SIG-M5 treated with dmso at 0.1 percent for 504 hours (cell line): Measurements from ENCODE around the gene ZFAND2A.
A peak's percentile ranks its signal among the peaks of the same experiment; 100 is the strongest.
"Not testable (repeated sequence)": the region's sequence is repeated elsewhere in the genome, so short reads cannot be mapped to it uniquely, and the experiment has no call there.

Experiments
- DNase-seq: peaks from one replicate; lab custom pipeline; 2025; ENCODE audit not compliant: unreplicated experiment; lab: John Stamatoyannopoulos, UW

ZFAND2A gene

DNA sequence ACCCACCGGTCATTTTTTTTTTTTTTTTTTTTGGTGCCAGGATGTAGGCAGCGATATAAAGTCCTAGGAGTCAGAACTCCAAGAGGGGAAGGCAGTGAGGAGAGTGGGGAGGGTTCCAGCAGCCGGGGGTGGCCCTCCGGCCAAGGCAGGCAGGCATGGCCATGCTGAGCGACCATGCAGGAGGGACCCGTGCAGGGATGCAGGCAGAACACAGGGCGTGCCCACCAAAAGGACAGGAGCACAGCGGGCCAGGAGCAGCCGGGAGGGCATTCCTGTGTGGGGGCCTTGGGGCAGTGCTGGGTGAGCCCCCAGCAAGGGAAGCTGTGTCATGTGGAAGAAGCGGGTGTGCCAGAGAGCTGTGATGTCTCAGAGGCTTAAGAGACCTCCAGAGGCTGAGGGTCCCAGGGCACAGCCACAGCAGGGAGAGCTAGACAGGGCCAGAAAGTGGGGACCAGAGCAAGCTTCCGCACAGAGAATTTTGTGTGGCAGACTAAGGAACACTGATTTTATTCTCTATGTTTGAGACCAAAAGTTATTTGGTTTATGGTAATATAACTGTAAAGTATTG is 5.7 kb downstream of the ZFAND2A start:
- no peak for DNase-seq

GRCh38 chr7:1152492-1152891 is 7.5 kb downstream of the ZFAND2A start:
- DNase-seq, result no peak

DNA sequence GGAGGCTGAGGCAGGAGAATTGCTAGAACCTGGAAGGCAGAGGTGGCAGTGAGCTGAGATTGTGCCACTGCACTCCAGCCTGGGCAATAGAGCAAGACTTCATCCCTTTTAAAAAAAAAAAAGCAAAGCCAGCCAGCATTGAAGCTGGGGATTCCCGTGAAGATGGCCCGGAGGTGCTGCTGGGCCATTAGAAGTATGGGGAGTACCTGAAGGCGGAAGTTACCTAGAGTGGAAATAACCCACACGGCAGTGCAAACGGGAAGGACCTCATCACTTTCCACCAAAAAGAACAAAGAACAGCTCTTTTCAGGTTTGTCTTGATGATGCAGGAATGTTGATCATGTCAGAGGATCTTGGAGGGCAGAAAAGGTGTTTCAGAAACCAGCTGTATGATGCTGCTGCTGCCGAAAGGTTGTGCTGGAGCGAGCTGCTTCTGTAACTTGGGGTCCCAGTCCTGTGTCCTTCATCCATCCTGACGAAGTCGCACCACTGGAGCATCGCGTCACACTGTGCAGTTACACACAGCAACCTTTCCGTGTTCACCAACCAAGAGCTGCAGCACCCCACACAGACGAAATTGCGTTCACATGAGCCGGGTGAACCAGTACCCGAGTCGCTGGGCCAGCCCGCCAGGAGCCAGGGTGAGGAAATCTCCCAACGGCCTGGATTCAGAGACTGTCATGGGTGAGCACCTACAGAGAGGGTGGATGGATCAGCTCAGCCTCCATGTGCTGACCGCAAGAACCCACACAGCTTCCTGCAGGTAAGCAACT is 8.2 kb downstream of the ZFAND2A start:
- no peak for DNase-seq

DNA sequence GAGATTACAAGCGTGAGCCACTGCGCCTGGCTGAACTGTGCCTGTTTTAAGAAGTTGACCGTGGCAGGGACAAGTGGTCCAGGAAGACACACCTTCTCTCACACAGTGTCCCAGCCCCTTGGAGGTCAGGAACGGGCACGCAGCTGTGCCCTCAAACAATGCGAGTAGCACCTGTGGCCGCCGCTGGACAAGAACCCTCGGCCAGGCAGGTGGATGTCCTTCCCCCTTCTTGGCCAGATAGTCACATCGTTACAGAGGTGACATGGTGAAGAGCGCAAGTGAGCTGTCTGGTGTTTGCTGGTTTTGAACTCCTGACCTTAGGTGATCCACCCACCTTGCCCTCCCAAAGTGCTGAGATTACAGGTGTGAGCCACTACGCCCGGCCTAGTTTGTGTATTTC is 8.8 kb downstream of the ZFAND2A start:
- DNase-seq, result no peak

- no peak for DNase-seq
Observed at GRCh38 chr7:1150400-1151002, 9.5 kb downstream of the ZFAND2A start.

DNA sequence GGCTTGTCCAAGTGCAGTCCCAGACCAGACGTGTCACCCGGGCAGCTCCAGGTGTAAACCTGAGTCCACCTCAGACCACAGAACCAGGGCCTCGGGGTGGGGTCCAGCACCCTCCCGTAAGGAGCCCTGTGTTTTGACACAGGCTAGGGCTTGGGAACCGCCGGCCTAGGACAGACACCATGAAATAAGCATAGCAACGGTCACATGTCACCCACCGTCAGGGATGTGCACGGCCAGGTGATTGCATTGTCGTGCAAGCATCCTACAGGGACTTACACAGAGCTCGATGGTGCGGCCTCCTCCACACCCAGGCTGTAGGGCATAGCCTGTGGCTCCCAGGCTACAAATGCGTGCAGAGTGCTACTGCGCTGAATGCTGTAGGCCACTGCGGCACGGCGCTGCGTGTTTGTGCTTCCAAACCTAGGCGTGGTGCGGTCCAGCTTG is 10.6 kb downstream of the ZFAND2A start:
- no peak for DNase-seq

- DNase-seq, result not testable (repeated sequence)
Observed at GRCh38 chr7:1147873-1148272, 12.1 kb downstream of the ZFAND2A start.

DNA sequence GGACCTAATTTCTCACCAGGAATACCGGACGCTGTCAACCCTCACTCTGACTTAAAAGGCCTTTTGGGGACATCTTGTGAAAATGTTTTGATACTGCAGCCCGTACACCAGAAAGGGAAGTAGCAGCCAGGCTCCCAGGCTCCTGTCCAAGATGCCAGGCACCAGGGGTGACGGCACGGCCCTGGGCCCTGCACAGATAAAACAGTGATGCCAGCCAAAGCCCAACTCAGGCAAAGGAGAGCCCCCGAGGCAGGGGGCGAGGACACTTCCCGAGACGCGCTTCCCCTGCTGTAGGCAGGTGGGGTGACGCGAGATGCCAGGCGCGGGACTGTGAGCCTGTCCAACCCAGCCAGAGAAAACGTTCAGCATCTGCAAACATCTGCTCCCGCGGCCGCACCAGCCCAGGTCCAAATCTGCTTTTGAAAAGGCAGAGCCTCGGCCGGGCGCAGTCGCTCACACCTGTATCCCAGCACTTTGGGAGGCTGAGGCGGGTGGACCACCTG is 15.7 kb downstream of the ZFAND2A start:
- peak; percentile 61 for DNase-seq

- DNase-seq, result not testable (repeated sequence)
Observed at GRCh38 chr7:1143031-1143430, 17.0 kb downstream of the ZFAND2A start.

DNA sequence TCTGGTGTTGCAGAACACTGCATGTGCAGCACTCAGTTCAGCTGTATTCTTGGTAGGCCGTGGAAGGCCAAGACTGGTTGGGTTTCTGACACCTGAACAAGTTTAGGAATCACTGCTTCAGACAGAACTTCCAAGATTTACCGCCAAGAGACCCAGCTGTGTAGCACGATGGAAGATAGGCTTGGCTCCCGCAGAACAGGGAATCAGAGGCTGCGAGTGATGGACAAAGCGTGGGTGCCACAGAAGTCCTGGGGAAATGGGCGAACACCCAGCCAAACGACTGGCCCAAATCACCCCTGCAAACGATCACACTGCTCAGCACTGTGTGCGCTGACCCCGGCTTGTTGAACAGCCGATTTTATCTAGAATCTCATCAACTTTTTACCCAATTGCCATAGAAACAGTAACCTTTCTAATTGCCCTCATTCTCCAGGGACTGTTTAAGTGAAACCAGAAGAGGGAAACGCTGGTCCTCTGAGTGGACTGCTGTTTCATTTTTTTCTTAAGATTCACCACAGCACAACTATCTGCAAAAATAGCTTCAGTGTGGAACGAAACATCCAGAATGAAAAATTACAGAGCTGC is 17.9 kb downstream of the ZFAND2A start:
- no peak for DNase-seq

DNA sequence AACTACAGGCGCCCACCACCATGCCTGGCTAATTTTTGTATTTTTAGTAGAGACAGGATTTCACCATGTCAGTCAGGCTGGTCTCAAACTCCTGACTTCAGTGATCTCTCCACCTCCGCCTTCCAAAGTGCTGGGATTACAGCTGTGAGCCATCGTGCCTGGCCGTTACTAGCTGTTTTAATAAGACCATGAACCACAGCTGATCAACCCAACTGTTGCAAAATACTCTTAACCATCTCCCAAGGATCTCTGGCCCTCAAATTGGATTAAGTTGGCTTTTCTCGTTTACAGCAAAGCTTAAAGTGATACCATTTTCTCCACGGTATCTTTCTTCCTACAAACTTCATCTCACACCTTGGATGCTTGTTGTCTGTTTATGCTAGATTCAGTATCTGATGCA is 18.3 kb downstream of the ZFAND2A start:
- no peak for DNase-seq

GRCh38 chr7:1140476-1141104 is 19.4 kb downstream of the ZFAND2A start:
- DNase-seq, result no peak

DNA sequence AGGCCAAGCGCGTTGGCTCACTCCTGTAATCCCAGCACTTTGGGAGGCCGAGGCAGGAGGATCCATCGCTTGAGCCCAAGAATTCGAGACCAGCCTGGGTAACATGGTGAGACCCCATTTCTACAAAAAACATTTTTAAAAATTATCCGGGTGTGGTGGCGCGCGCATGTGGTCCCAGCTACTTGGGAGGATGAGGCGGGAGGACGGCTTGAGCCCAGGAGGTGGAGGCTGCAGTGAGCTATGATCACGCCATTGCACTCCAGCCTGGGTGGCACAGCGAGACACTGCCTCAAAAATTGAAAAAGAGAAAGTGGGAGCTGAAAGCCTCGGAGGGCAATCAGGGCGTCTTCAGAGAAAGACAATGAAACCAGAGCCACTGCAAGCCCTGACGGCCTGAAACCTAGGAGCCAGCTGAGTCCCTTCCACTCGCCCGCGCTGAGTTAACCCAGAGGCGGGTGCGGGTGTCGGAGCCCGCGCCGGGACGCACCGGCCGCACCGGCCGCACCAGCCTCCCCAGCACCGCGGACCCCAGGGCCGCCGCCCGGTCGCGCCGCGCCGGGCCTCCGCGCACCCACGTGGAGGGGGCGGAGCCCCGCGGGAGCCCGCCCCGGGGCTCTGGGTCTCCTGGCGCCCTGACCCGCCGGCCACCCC is 22.4 kb downstream of the ZFAND2A start:
- DNase-seq, result no peak

DNA sequence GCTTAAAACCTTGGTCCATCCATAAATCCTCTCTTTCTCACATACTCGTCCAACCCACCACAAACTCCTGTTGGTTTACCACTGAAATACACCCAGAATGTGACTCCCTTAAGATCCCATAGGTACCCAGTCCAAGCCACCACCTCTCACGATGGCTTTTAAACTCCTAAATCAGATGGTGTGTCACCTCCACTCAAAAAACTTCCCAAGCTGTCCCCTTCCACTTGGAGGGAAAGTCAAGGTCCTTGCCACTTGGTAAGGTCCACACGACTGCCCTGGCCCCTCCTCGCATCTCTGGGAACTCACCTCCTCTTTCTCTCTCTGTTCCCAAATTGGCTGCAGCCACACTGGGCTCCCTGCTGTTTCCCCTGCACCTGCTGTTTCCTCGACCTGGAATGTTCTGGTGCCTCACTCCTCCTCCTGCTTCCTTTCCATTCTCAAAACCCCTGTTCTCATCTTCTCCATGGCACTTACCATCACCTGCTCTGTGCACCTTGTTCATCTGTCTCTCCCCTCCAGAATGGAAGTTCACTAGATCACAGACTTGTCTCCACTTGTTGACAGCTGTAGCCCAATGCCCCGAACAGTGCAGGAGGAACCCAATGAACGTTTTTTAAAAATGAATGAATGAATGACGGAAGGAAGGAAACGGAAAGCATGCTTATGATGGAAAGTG is 23.0 kb downstream of the ZFAND2A start:
- DNase-seq, result peak; percentile 32

DNA sequence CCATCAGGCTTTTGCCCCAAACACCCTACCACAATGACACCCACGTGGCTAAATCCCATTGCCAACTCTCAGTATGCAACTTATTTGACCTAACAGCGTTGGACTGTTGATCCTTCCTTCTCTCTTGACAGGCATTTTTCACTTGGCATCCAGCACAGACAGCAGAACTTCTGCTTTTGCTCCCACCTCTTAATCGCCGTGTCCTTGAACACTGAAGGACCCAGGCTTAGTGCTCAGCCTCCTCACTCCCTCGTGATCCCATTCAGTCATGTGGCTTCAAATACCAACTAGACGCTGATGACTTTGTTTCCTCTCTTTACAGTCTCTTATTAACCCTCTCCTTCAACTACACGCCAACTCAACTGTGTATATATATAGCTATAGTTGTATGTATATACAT is 25.0 kb downstream of the ZFAND2A start:
- no peak for DNase-seq

- no peak for DNase-seq
Observed at GRCh38 chr7:1131471-1132265, 28.3 kb downstream of the ZFAND2A start.

DNA sequence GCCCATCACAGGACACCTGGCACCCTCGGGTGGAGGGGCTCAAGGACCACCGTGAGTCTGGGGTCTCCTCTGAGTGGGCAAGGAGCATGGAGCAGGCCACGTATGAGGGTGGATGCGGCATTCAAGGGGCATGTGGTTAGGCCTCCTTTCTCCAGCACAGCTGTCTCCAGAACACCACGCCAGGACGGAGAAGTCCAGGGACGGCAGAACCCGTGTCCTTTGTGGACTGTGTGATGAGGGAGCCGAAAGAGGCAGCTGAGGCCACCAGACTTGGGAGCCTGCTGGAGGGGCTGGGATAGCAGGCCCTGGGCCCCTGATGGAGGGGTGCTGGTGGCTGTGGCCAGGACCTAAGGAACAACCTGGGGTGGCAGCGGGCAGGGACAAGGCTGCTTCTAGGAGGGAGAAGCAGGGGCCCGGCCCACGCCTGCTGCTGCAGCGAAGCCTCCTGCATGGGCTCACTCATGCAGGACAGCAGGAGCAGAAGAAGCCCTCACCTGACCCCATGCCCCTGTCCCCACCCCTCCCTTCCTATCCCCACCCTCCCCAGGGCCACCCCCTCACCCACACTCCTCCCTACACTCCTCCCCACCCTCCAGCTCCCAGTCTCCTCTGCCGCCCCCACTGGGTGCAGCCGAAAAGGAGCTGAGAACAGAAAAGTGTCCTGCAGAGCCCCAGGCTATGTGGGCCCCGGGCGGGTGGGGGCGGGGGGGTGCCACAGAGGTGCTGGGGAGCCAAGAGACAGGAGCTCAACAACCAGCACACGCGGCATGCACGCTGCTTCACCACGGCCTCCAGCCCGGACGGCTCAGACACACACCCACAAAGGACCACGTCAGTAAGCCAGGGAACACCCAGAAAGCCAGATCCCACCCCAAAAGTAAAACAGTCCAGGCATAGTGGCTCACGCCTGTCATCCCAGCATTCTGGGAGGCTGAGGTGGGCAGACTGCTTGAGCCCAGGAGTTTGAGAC is 29.7 kb downstream of the ZFAND2A start:
- no peak for DNase-seq

- DNase-seq, result no peak
Observed at GRCh38 chr7:1129431-1129830, 30.6 kb downstream of the ZFAND2A start.
